GM10266 (cell line): ENCODE results near the gene ST6GALNAC1.

Experiments used
- DNase-seq: peaks from one replicate; pipeline ENCODE4 v3.0.0; 2012; ENCODE audit errors: extremely low spot score
- CTCF ChIP-seq: IDR thresholded peaks from 2 replicates; pipeline ENCODE4 v1.5.1; 2012; ENCODE audit warnings: mild to moderate bottlenecking, low read depth; ENCODE audit not compliant: control insufficient read depth, insufficient read depth; ENCODE audit errors: missing control alignments

Gene ST6GALNAC1

DNA sequence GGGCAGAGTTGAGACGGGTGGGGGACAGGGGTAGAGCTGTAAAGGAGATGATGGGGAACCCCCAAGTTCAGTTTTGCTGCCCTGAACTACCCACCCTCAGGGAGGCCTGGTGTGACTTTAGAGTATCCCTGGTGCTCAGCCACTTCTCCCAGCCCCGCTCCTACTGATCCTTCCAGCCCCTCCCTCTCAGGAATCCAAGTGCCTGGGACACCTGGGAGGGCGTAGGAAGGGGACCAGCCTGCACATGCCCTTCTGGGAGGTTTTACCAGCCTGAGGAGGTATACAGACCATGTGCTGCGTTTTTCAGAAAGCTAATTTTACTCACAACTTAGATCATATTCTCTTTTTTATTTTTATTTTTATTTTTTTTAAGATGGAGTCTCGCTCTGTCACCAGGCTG lies 62.0 kb downstream of the ST6GALNAC1 start:
- DNase-seq, result no peak
- TF ChIP-seq CTCF, result no peak

DNA sequence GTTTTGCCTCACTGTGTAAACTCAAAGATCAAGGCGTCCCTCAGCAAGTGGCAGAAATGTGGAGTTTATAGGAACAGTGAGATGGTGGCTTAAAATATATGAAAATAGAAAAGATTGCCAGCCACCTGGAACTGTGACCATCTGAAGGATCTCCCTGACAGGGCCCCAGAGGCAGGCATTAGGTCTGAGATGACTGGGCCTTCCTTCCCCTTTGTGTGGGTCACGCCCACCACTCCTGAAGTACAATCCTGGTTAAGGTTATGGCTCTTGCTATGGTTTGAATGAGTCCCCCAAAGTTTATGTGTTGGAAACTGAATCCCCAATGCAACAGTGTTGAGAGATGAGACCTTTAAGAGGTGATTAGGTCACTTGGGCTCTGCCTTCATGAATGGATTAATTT lies 64.3 kb downstream of the ST6GALNAC1 start:
- no peak for DNase-seq
- no peak for TF ChIP-seq CTCF

DNA sequence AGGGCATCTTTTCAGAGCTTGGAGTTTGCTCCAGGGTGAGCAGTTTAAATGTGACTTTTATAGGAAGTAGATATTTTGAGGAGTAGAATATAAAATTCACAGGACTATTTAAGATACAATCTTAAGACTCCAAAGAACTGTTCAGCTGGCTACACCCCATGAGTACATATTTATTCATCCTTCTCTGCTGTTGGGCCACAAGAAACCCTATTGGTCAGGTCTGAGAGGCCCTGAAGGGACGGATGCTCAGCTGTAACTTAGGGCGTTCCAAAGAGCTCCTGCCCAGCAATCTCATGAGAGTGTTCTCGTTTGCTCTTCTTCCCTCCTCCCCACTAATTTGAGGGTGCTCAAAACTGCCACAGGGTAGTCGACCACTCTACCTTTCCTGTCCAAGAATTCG lies 65.2 kb downstream of the ST6GALNAC1 start:
- no peak for TF ChIP-seq CTCF
- no peak for DNase-seq

- TF ChIP-seq CTCF, result no peak
- no peak for DNase-seq
Observed at GRCh38 chr17:76577876-76578275, 65.7 kb downstream of the ST6GALNAC1 start.

- no peak for DNase-seq
Observed at GRCh38 chr17:76576189-76576588, 67.4 kb downstream of the ST6GALNAC1 start.

DNA sequence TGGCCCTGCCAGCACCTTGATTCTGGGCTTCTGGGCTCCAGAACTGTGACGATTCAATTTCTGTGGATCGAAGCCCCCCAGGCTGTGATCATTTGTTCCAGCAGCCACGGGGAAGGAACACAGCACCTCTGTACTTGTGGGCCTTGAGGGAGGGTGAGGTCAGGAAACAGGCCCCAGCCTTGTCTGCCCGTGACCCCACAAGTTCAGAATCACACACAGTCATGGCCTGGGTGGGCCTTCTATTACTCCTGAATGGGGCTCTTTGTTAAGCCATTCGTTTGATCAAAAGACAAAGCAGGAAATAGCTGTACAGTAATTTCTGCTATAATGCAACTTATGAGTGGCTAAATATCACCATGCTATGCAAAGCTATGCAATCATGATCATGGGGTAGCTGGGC lies 68.0 kb downstream of the ST6GALNAC1 start:
- no peak for TF ChIP-seq CTCF
- no peak for DNase-seq

More at GRCh38 chr17:76576189-76576588, 67.4 kb downstream of the ST6GALNAC1 start:
- TF ChIP-seq CTCF, result no peak
